Caco-2 (cell line): ENCODE results near the gene DPF3. TPM values are rescaled to one million over a fixed set of nuclear protein-coding genes. Genes with fewer than 3 reads are reported as not detected.

ENCODE experiments used
- BruUV-seq: library from RNA; stranded (reverse); fragments of 400-500 nt; replicated peaks from 2 replicates; lab custom pipeline; 2021; lab: Mats Ljungman, UMichigan
- CTCF ChIA-PET: fragments of 300-600 bp; sonication (Branson Sonifier 250); formaldehyde crosslinking; loops from one replicate; lab custom pipeline; 2022; ENCODE audit warnings: antibody characterized with exemption; lab: Charles Lee
- POLR2A ChIA-PET: fragments of 300-600 bp; sonication (Branson Sonifier 250); formaldehyde crosslinking; loops from one replicate; lab custom pipeline; 2022; ENCODE audit warnings: antibody characterized with exemption; lab: Charles Lee
- DNase-seq, 2 experiments: peaks; one replicate each; pipeline versions ENCODE4 v3.0.0 to v3.0.0-alpha.2; 2020 to 2022
- H3K27me3 ChIP-seq: replicated peaks from 2 replicates; pipeline ENCODE4 v1.6.0; 2011; ENCODE audit warnings: low read length; ENCODE audit not compliant: control insufficient read depth, insufficient read depth
- H3K36me3 ChIP-seq: 2 replicates; pipeline ENCODE4 v1.5.1; 2011; ENCODE audit warnings: low read length; ENCODE audit not compliant: control insufficient read depth, insufficient read depth
- H3K4me1 ChIP-seq: fragments of 250-450 bp; sonication (Bioruptor Pico); 2 replicates; pipeline ENCODE4 v1.5.1; 2020; ENCODE audit warnings: mild to moderate bottlenecking
- H3K4me3 ChIP-seq: 2 replicates; pipeline ENCODE4 v1.5.1; 2011; ENCODE audit warnings: low read depth, mild to moderate bottlenecking, control low read depth, low read length
- H3K9me3 ChIP-seq: fragments of 250-450 bp; sonication (Bioruptor Pico); 2 replicates; pipeline ENCODE4 v1.5.1; 2020; ENCODE audit warnings: mild to moderate bottlenecking, moderate library complexity
- H3K27ac Mint-ChIP-seq: one replicate; pipeline ENCODE4 v1.8.0; 2022; ENCODE audit warnings: mixed read lengths; ENCODE audit not compliant: unreplicated experiment
- H3K27me3 Mint-ChIP-seq: one replicate; pipeline ENCODE4 v1.8.0; 2022; ENCODE audit warnings: mixed read lengths; ENCODE audit not compliant: insufficient read depth, unreplicated experiment
- H3K36me3 Mint-ChIP-seq: one replicate; pipeline ENCODE4 v1.8.0; 2022; ENCODE audit warnings: mild to moderate bottlenecking, mixed read lengths; ENCODE audit not compliant: insufficient read depth, unreplicated experiment
- H3K4me1 Mint-ChIP-seq: one replicate; pipeline ENCODE4 v1.8.0; 2022; ENCODE audit warnings: low read depth, mixed read lengths; ENCODE audit not compliant: unreplicated experiment
- H3K4me3 Mint-ChIP-seq: one replicate; pipeline ENCODE4 v1.8.0; 2022; ENCODE audit warnings: mild to moderate bottlenecking, moderate library complexity, mixed read lengths; ENCODE audit not compliant: unreplicated experiment
- H3K9me3 Mint-ChIP-seq: one replicate; pipeline ENCODE4 v1.8.0; 2022; ENCODE audit warnings: mixed read lengths; ENCODE audit not compliant: unreplicated experiment
- intact Hi-C: fragments of 100-400 bp; cut with micrococcal nuclease; formaldehyde crosslinking; loops from one replicate; pipeline ENCODE4 v1.10.0; 2022; ENCODE audit not compliant: unreplicated experiment
- total RNA-seq: library from RNA; stranded (reverse); gene quantifications from 2 replicates; pipeline ENCODE4 v1.2.3, GENCODE V29; 2022
- TF ChIP-seq, protein P1 (sequence below), 2 experiments: fragments of 200-600 bp in 1 of 2; IDR thresholded peaks; 1 replicate in 1 of 2; 2 replicates in 1 of 2; pipeline versions ENCODE4 v1.5.1 to v1.8.0; 2011 to 2022; ENCODE audit warnings: antibody characterized with exemption in 1 of 2, control low read depth in 1 of 2, inconsistent platforms in 1 of 2, low read depth in 1 of 2, low read length in 1 of 2, mild to moderate bottlenecking in 1 of 2, moderate library complexity in 1 of 2; ENCODE audit not compliant: insufficient read depth in 1 of 2, severe bottlenecking in 1 of 2, unreplicated experiment in 1 of 2

DPF3 gene
- total RNA-seq, 1 experiment from 2014 or later: not detected

DNA sequence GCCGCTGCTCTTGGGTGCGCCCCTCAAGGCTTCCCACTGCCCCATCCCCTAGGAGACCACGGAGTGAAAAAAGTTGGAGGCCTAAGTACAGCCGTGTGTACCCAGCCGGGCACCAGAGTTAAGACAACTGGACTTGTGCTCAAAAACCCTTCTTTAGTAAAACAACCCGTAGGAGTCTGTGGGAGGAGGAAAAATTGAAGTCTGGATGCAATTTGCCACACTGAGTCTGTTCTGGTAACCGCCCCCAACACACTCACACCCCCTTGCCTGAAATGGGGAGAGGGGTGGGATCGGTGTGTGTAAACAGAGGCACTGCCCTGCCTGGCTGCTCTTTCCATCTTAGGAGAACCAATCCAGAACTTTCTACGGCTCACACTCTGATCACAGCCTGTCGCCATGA, 41.7 kb downstream of the DPF3 start:
- peaks cover 3% of the 10 kb centered on the region for H3K27me3 Mint-ChIP-seq
- no peak overlapping the region for H3K27ac Mint-ChIP-seq
- H3K9me3 ChIP-seq: no peaks in the 10 kb centered on the region
- H3K36me3 Mint-ChIP-seq: no peaks in the 10 kb centered on the region
- no peak overlapping the region for H3K4me3 ChIP-seq
- H3K4me1 ChIP-seq: peaks cover 4% of the 10 kb centered on the region; the same call in 1 of the 2 replicates
- no peaks in the 10 kb centered on the region for H3K9me3 Mint-ChIP-seq
- ChIA-PET CTCF (no interaction called here), POLR2A (no interaction called here)
- no peaks in the 10 kb centered on the region for H3K36me3 ChIP-seq
- no peak for DNase-seq
- no peak overlapping the region for H3K4me3 Mint-ChIP-seq
- BruUV-seq: no TSS peak
- TF ChIP-seq, protein P1, sequence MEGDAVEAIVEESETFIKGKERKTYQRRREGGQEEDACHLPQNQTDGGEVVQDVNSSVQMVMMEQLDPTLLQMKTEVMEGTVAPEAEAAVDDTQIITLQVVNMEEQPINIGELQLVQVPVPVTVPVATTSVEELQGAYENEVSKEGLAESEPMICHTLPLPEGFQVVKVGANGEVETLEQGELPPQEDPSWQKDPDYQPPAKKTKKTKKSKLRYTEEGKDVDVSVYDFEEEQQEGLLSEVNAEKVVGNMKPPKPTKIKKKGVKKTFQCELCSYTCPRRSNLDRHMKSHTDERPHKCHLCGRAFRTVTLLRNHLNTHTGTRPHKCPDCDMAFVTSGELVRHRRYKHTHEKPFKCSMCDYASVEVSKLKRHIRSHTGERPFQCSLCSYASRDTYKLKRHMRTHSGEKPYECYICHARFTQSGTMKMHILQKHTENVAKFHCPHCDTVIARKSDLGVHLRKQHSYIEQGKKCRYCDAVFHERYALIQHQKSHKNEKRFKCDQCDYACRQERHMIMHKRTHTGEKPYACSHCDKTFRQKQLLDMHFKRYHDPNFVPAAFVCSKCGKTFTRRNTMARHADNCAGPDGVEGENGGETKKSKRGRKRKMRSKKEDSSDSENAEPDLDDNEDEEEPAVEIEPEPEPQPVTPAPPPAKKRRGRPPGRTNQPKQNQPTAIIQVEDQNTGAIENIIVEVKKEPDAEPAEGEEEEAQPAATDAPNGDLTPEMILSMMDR (IDR thresholded peaks at IDR 0.05; ENCODE audit: insufficient read depth in 1 of 2, low read depth in 1 of 2, low read length in 1 of 2, severe bottlenecking in 1 of 2, unreplicated experiment in 1 of 2): no peak
- intact Hi-C loops: no loop called here
- no peaks in the 10 kb centered on the region for H3K27me3 ChIP-seq
- H3K4me1 Mint-ChIP-seq: peaks cover 8% of the 10 kb centered on the region

DNA sequence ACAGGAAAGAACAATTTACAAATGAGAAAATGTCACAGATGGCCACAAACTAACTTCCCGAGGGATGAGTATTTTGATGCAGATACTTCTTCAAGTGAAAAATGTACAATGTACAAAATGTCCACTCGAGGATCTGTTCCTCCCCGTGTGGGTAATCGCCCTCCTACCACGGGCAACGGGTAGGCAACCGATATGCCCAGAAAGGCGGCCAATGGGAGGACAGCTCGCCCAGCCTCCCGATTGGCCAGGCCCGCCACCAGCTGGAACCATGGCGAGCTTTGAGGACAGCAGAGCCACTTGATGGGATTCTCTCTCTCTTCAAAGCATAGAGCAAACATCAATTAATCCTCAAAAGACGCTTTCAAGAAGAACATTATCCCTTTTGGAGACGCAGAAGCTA, 42.3 kb downstream of the DPF3 start:
- POLR2A ChIA-PET: no interaction called here
- no peak overlapping the region for H3K4me3 Mint-ChIP-seq
- H3K9me3 ChIP-seq: no peaks in the 10 kb centered on the region
- peaks cover 3% of the 10 kb centered on the region for H3K27me3 Mint-ChIP-seq
- peaks cover 3% of the 10 kb centered on the region; the same call in 1 of the 2 replicates for H3K4me1 ChIP-seq
- no TSS peak for BruUV-seq
- H3K9me3 Mint-ChIP-seq: no peaks in the 10 kb centered on the region
- TF ChIP-seq, protein P1 (IDR thresholded peaks at IDR 0.05; ENCODE audit: insufficient read depth in 1 of 2, low read depth in 1 of 2, low read length in 1 of 2, severe bottlenecking in 1 of 2, unreplicated experiment in 1 of 2): no peak
- H3K27me3 ChIP-seq: no peaks in the 10 kb centered on the region
- no peak for DNase-seq
- no peaks in the 10 kb centered on the region for H3K36me3 Mint-ChIP-seq
- no peaks in the 10 kb centered on the region for H3K36me3 ChIP-seq
- H3K4me3 ChIP-seq: no peak overlapping the region
- H3K27ac Mint-ChIP-seq: no peak overlapping the region
- intact Hi-C loops: no loop called here
- peaks cover 8% of the 10 kb centered on the region for H3K4me1 Mint-ChIP-seq
- CTCF ChIA-PET: no interaction called here

DNA sequence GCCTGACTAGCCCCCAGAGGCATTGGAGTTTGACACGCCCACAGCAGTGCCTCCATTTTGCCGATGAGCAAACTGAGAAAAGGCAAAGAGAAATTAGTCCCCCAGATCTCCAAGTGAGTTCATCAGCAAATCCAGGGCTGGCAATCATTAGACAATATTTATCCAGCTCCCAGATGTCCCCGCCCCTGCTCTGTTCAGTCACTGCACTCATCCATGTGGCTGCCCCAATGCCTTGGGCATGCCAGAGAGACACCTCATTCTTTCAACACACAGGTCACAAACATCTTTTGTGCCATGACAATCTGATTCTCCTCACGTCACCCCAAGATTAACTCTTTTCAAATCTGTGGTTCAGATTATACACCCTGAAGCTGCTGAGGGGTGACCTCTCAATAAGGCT, 43.5 kb downstream of the DPF3 start:
- CTCF ChIA-PET: no interaction called here
- Histone ChIP-seq H3K4me3 (no peak overlapping the region), H3K9me3 (no peaks in the 10 kb centered on the region), H3K36me3 (no peaks in the 10 kb centered on the region), H3K4me1 (no peaks in the 10 kb centered on the region), H3K27me3 (no peaks in the 10 kb centered on the region)
- H3K36me3 Mint-ChIP-seq: no peaks in the 10 kb centered on the region
- no peak overlapping the region for H3K4me3 Mint-ChIP-seq
- no TSS peak for BruUV-seq
- POLR2A ChIA-PET: no interaction called here
- TF ChIP-seq, protein P1 (IDR thresholded peaks at IDR 0.05; ENCODE audit: insufficient read depth in 1 of 2, low read depth in 1 of 2, low read length in 1 of 2, severe bottlenecking in 1 of 2, unreplicated experiment in 1 of 2): no peak
- H3K27me3 Mint-ChIP-seq: peaks cover 3% of the 10 kb centered on the region
- peaks cover 8% of the 10 kb centered on the region for H3K4me1 Mint-ChIP-seq
- no peaks in the 10 kb centered on the region for H3K9me3 Mint-ChIP-seq
- H3K27ac Mint-ChIP-seq: no peak overlapping the region
- intact Hi-C loops: no loop called here
- no peak for DNase-seq
